GM03348 (cell line): ENCODE results near the gene APOA4.

Experiments
- DNase-seq: peaks from one replicate; pipeline ENCODE4 v3.0.0; 2012; ENCODE audit warnings: low spot score

APOA4 gene

GRCh38 chr11:116776522-116776984 is 46.6 kb downstream of the APOA4 start:
- DNase-seq: no peak

- no peak for DNase-seq
Measured at GRCh38 chr11:116775975-116776374, 47.1 kb downstream of the APOA4 start.

GRCh38 chr11:116774661-116775060 is 48.4 kb downstream of the APOA4 start:
- DNase-seq: no peak

GRCh38 chr11:116773203-116774097 is 49.7 kb downstream of the APOA4 start:
- no peak for DNase-seq

- peak; percentile 97 for DNase-seq
Measured at GRCh38 chr11:116772443-116773202, 50.5 kb downstream of the APOA4 start, which contains the start of gene BUD13. Gene BUD13, minus strand, starts transcription at chr11:116772987. Its CDS starts 23 bp downstream, at chr11:116772964.

- no peak for DNase-seq
Measured at GRCh38 chr11:116771935-116772334, 51.2 kb downstream of the APOA4 start.
